Measurements from ENCODE around the gene SWI5.

- no peak for TF ChIP-seq EP300 (IDR thresholded peaks at IDR 0.05; ENCODE audit: low read depth)
- no peak for TF ChIP-seq CTCF (IDR thresholded peaks at IDR 0.05)
- no peak for TF ChIP-seq POLR2A (IDR thresholded peaks at IDR 0.05)
- no peak for TF ChIP-seq POLR2AphosphoS5 (IDR thresholded peaks at IDR 0.05)
Observed at GRCh38 chr9:128276574-128277270, 646 bp downstream of the SWI5 start.

Measured in transverse colon (tissue), 4 donors.